Measurements from ENCODE around the gene OPN4. TPM values are rescaled to one million over a fixed set of nuclear protein-coding genes. Genes with fewer than 3 reads are reported as not detected.

Gene OPN4
- total RNA-seq, 2 experiments from 2014 or later = not detected

DNA sequence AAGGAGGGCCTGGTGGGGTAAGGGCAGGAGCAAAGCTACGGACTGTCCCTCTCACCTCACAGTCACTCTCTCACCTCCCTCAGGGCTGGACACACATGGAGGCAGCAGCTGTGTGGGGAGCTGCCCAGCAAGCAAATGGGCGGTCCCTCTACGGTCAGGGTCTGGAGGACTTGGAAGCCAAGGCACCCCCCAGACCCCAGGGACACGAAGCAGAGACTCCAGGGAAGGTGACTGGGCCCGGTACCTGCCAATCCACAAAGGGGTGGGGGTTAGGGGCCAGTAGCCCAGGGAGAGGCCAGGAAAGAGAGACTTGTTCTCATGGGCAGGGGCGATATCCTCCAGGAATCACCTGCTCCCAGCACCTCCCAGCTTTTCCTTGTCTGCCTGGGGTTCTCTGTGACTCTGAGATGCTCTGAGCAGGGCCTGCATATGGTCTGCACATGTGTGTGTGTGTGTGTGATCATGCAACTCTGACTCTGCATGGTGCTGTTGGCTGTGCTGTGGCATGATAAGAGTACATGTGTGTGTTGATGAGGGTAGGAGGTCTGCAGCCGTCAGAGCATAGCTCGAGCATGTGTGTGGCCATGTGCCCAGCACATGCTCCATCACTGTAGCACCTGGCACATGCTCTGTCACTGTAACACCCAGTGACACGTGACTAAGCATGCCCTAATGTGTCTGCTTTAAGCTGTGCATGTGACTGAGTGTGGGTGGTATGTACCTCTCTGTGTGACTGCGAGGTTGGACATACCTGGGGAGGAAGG lies 9.4 kb downstream of the OPN4 start:
- Histone ChIP-seq H3K4me2 (ENCODE audit: low read length) (no peak overlapping the region), H3K9me3 (ENCODE audit: low read length) (no peaks in the 10 kb centered on the region), H2AFZ (ENCODE audit: low read length) (no peak overlapping the region), H3K4me3 (ENCODE audit: low read depth, low read length, poor library complexity, severe bottlenecking) (no peak overlapping the region), H3K36me3 (ENCODE audit: insufficient read depth, low read length) (no peaks in the 10 kb centered on the region), H4K20me1 (ENCODE audit: insufficient read depth, low read length) (no peaks in the 10 kb centered on the region), H3K4me1 (ENCODE audit: insufficient read depth, low read length, poor library complexity, severe bottlenecking) (peaks cover 6% of the 10 kb centered on the region), H3K27ac (ENCODE audit: low read depth, low read length, poor library complexity, severe bottlenecking) (no peak overlapping the region), H3K9me2 (ENCODE audit: insufficient read depth, low read length) (no peaks in the 10 kb centered on the region), H3K79me2 (ENCODE audit: insufficient read depth, low read depth, low read length) (no peaks in the 10 kb centered on the region)
- ChIA-PET CTCF (ENCODE audit: unreplicated experiment) (no interaction called here), POLR2A (interaction anchor here (0.6 kb wide), 1 partner anchor 129 kb away, joined by 3 read pairs; no protein-coding TSS in a partner anchor)
- no peak for DNase-seq (ENCODE audit: low spot score)
- intact Hi-C loops (cut with micrococcal nuclease; ENCODE audit: unreplicated experiment) = no loop called here
- BruUV-seq (replicated peaks) = no TSS peak
- TF ChIP-seq, protein P1, sequence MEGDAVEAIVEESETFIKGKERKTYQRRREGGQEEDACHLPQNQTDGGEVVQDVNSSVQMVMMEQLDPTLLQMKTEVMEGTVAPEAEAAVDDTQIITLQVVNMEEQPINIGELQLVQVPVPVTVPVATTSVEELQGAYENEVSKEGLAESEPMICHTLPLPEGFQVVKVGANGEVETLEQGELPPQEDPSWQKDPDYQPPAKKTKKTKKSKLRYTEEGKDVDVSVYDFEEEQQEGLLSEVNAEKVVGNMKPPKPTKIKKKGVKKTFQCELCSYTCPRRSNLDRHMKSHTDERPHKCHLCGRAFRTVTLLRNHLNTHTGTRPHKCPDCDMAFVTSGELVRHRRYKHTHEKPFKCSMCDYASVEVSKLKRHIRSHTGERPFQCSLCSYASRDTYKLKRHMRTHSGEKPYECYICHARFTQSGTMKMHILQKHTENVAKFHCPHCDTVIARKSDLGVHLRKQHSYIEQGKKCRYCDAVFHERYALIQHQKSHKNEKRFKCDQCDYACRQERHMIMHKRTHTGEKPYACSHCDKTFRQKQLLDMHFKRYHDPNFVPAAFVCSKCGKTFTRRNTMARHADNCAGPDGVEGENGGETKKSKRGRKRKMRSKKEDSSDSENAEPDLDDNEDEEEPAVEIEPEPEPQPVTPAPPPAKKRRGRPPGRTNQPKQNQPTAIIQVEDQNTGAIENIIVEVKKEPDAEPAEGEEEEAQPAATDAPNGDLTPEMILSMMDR (conservative IDR thresholded peaks at IDR 0.05; ENCODE audit: low read length) = no peak
- no peak for TF ChIP-seq EZH2phosphoT487 (IDR thresholded peaks at IDR 0.05; ENCODE audit: borderline replicate concordance, low read depth, low read length)

DNA sequence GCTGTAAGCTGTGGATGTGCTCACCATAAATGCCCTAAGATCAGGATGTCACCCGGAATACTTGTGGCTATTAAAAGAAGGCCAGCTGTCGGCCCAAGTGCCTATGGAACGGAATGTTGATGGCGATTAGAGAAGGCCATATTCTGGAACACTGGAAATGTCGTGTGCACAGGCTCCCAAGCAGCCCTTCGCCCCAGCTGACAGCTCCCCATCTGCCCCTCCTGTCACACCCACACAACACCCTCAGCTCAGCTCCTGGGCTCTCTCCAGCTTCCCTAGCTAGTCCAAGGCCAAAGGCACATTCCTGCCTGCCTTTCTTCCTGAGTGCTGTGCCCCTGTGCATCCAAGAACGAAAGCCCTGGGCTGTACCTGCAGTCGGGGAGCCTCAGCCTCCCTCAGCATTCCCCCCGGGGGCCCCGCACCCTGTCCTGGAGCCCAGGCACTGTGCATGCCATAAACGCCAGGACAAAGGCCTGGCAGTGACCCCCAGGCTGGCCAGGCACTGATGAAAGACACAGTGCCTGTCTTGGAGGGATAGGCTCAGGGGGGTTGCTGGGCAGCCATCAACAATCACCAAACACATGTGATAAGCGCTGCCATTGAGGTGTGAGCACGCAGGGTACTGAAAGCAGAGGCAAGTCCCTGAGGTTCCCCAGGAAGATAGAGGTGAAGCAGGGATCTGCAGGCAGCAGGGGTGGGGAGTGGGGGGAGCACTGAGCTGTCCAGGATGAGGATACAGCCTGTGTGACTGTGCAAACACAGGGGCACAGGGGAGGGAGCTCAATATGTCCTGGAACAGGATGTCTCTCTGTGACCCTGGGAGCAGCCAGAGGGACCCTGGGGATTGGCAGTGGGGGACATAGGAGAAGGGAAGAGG lies 10.2 kb downstream of the OPN4 start:
- CTCF ChIA-PET (ENCODE audit: unreplicated experiment) = no interaction called here
- BruUV-seq (replicated peaks) = no TSS peak

More for the DNA sequence above, 10.2 kb downstream of the OPN4 start:
- no peak for DNase-seq (ENCODE audit: low spot score)
- no peaks in the 10 kb centered on the region for H3K9me2 ChIP-seq (ENCODE audit: insufficient read depth, low read length)
- no peak overlapping the region for H2AFZ ChIP-seq (ENCODE audit: low read length)
- H3K9me3 ChIP-seq (ENCODE audit: low read length) = no peaks in the 10 kb centered on the region
- H3K27ac ChIP-seq (ENCODE audit: low read depth, low read length, poor library complexity, severe bottlenecking) = no peak overlapping the region
- no peaks in the 10 kb centered on the region for H4K20me1 ChIP-seq (ENCODE audit: insufficient read depth, low read length)
- no peaks in the 10 kb centered on the region for H3K36me3 ChIP-seq (ENCODE audit: insufficient read depth, low read length)
- no peaks in the 10 kb centered on the region for H3K79me2 ChIP-seq (ENCODE audit: insufficient read depth, low read depth, low read length)
- intact Hi-C loops (cut with micrococcal nuclease; ENCODE audit: unreplicated experiment) = no loop called here
- TF ChIP-seq, protein P1 (conservative IDR thresholded peaks at IDR 0.05; ENCODE audit: low read length) = no peak
- no peak for TF ChIP-seq EZH2phosphoT487 (IDR thresholded peaks at IDR 0.05; ENCODE audit: borderline replicate concordance, low read depth, low read length)
- POLR2A ChIA-PET = interaction anchor here (0.6 kb wide), 1 partner anchor 130 kb away, joined by 3 read pairs; no protein-coding TSS in a partner anchor
- H3K4me3 ChIP-seq (ENCODE audit: low read depth, low read length, poor library complexity, severe bottlenecking) = no peak overlapping the region
- no peak overlapping the region for H3K4me2 ChIP-seq (ENCODE audit: low read length)
- peaks cover 14% of the 10 kb centered on the region for H3K4me1 ChIP-seq (ENCODE audit: insufficient read depth, low read length, poor library complexity, severe bottlenecking)

All from OCI-LY7 (cell line).